Tibial nerve (tissue), 4 donors: ENCODE results near the gene NIPAL4.

Experiments used
- EP300 ChIP-seq, 2 donors: sonication (generic); formaldehyde crosslinking; IDR thresholded peaks; one replicate each; pipeline ENCODE4 v1.6.1; 2017; ENCODE audit warnings: antibody characterized with exemption in 2 of 2, mild to moderate bottlenecking in 1 of 2
- TF ChIP-seq, protein P1 (sequence below), 5 experiments: fragments of 200-600 bp in 3 of 5; fragments of 450-650 bp in 2 of 5; sonication (generic) in 3 of 5; IDR thresholded peaks; one replicate each; pipeline ENCODE4 v1.5.1; 2016 to 2019; ENCODE audit warnings: antibody characterized with exemption in 5 of 5, mild to moderate bottlenecking in 3 of 5, moderate library complexity in 2 of 5

GRCh38 chr5:157496864-157497263, 36.9 kb downstream of the NIPAL4 start:
- TF ChIP-seq EP300 (IDR thresholded peaks at IDR 0.05): peak in 1 of 2 donors; percentile 17
- TF ChIP-seq, protein P1, sequence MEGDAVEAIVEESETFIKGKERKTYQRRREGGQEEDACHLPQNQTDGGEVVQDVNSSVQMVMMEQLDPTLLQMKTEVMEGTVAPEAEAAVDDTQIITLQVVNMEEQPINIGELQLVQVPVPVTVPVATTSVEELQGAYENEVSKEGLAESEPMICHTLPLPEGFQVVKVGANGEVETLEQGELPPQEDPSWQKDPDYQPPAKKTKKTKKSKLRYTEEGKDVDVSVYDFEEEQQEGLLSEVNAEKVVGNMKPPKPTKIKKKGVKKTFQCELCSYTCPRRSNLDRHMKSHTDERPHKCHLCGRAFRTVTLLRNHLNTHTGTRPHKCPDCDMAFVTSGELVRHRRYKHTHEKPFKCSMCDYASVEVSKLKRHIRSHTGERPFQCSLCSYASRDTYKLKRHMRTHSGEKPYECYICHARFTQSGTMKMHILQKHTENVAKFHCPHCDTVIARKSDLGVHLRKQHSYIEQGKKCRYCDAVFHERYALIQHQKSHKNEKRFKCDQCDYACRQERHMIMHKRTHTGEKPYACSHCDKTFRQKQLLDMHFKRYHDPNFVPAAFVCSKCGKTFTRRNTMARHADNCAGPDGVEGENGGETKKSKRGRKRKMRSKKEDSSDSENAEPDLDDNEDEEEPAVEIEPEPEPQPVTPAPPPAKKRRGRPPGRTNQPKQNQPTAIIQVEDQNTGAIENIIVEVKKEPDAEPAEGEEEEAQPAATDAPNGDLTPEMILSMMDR (IDR thresholded peaks at IDR 0.05): no peak
